Fibroblast of mammary gland (primary cell): Measurements from ENCODE around the gene PNPLA2.

ENCODE experiments used
- DNase-seq: peaks from one replicate; pipeline ENCODE4 v3.0.0-alpha.2; 2010; ENCODE audit warnings: low read depth
- H3K4me3 ChIP-seq: 2 replicates; pipeline ENCODE4 v1.5.1; 2011; ENCODE audit warnings: low read depth, mild to moderate bottlenecking, low read length, moderate library complexity; ENCODE audit not compliant: control insufficient read depth
- CTCF ChIP-seq: conservative IDR thresholded peaks from 2 replicates; pipeline ENCODE4 v1.5.1; 2011; ENCODE audit warnings: low read depth, low read length, inconsistent platforms; ENCODE audit not compliant: control insufficient read depth, insufficient read depth

The PNPLA2 gene

GRCh38 chr11:813072-813455 is 5.7 kb upstream of the PNPLA2 start:
- no peak overlapping the region for H3K4me3 ChIP-seq
- TF ChIP-seq CTCF, result no peak
- DNase-seq, result no peak

- peak; percentile 31 for DNase-seq
- no peak for TF ChIP-seq CTCF
These were observed 5.1 kb upstream of the PNPLA2 start for GRCh38 chr11:813456-814096.

GRCh38 chr11:815675-816432 is 2.9 kb upstream of the PNPLA2 start:
- no peak overlapping the region for H3K4me3 ChIP-seq
- no peak for TF ChIP-seq CTCF

More at GRCh38 chr11:813456-814096, 5.1 kb upstream of the PNPLA2 start:
- H3K4me3 ChIP-seq, result no peak overlapping the region

GRCh38 chr11:816433-816779 is 2.3 kb upstream of the PNPLA2 start:
- no peak for TF ChIP-seq CTCF
- no peak for DNase-seq
- no peak overlapping the region for H3K4me3 ChIP-seq

More at GRCh38 chr11:815675-816432, 2.9 kb upstream of the PNPLA2 start:
- no peak for DNase-seq

- TF ChIP-seq CTCF, result no peak
- peak overlapping the region; percentile 65 for H3K4me3 ChIP-seq
- peak; percentile 71 for DNase-seq
These were observed 616 bp downstream of the PNPLA2 start for GRCh38 chr11:819129-819931.

GRCh38 chr11:819943-820649 is 1.4 kb downstream of the PNPLA2 start:
- peak overlapping the region; percentile 65 for H3K4me3 ChIP-seq
- DNase-seq, result no peak
- TF ChIP-seq CTCF, result no peak
